Uterus (tissue), 4 donors: Measurements from ENCODE around the gene CUTC. TPM values are rescaled to one million over a fixed set of nuclear protein-coding genes. Genes with fewer than 3 reads are reported as not detected.
"Not testable (repeated sequence)": the region's sequence is repeated elsewhere in the genome, so short reads cannot be mapped to it uniquely, and the experiment has no call there.

Experiments used
- DNase-seq, 2 donors: peaks; one replicate each; pipeline ENCODE4 v3.0.0-alpha.2; 2019 to 2020
- H3K27ac ChIP-seq, 2 donors: fragments of 200-600 bp; sonication (generic); 1 replicate in 1 of 2; 2 replicates in 1 of 2; pipeline ENCODE4 v1.5.1; 2016 to 2018
- H3K27me3 ChIP-seq, 2 donors: fragments of 200-600 bp; sonication (generic); one replicate each; pipeline ENCODE4 v1.5.1; 2018 to 2019; ENCODE audit warnings: control low read depth in 1 of 2
- H3K36me3 ChIP-seq, 2 donors: fragments of 200-600 bp; sonication (generic); one replicate each; pipeline ENCODE4 v1.5.1; 2019; ENCODE audit warnings: control low read depth in 1 of 2
- H3K4me1 ChIP-seq, 2 donors: fragments of 200-600 bp; sonication (generic); one replicate each; pipeline ENCODE4 v1.5.1; 2018 to 2019; ENCODE audit warnings: control low read depth in 1 of 2
- H3K4me3 ChIP-seq, 2 donors: fragments of 200-600 bp; sonication (generic); 1 replicate in 1 of 2; 2 replicates in 1 of 2; pipeline ENCODE4 v1.5.1; 2018 to 2019; ENCODE audit warnings: mild to moderate bottlenecking in 1 of 2
- H3K9me3 ChIP-seq, 2 donors: fragments of 200-600 bp; sonication (generic); one replicate each; pipeline ENCODE4 v1.5.1; 2019; ENCODE audit warnings: control low read depth in 1 of 2
- POLR2A ChIP-seq, 2 donors: fragments of 450-650 bp; IDR thresholded peaks; one replicate each; pipeline ENCODE4 v1.6.1; 2016; ENCODE audit warnings: antibody characterized with exemption in 2 of 2, mild to moderate bottlenecking in 1 of 2, moderate library complexity in 1 of 2
- intact Hi-C: fragments of 100-400 bp; cut with DNase I; formaldehyde crosslinking; loops from one replicate; pipeline ENCODE4 v1.15.1; 2023; ENCODE audit warnings: low total_unique reads
- total RNA-seq, 4 donors: library from RNA; depleted of rRNA in 3 of 4; stranded (reverse); fragments of >200 nt in 3 of 4; gene quantifications; one replicate each; pipeline versions ENCODE4 v1.1.0 to v1.2.4, GENCODE V29; 2014 to 2023
- TF ChIP-seq, protein P1 (sequence below), 4 experiments: fragments of 200-600 bp in 2 of 4; fragments of 450-650 bp in 2 of 4; sonication (generic) in 2 of 4; IDR thresholded peaks; one replicate each; pipeline ENCODE4 v1.5.1; 2016 to 2019; ENCODE audit warnings: antibody characterized with exemption in 4 of 4, mild to moderate bottlenecking in 2 of 4, moderate library complexity in 1 of 4
- donor health status: DM: yes; HTN: yes; CAD: no.

CUTC gene
- total RNA-seq, 4 donors from 2014 or later: 4.4 to 26.6 (median 14.4) TPM

DNA sequence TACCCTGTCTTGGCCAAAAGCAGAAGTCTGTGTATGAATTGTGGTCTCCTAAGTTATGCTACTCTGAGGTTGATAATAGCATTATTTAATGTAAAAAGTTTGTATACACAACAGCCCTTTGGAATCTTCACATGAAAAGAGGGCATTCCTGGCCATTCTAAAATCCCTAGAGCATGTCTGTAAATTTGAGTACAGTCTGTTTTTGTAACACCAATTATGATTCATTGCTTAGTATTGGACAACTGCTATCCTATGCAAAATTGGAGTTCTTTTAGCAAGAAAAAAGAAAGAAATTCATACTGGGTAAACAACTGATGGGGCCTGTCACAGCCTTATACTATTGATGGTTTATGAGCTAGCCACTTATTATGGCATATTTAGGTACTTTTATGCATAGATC, 10.2 kb downstream of the CUTC start:
- TF ChIP-seq POLR2A (IDR thresholded peaks at IDR 0.05): no peak
- TF ChIP-seq, protein P1, sequence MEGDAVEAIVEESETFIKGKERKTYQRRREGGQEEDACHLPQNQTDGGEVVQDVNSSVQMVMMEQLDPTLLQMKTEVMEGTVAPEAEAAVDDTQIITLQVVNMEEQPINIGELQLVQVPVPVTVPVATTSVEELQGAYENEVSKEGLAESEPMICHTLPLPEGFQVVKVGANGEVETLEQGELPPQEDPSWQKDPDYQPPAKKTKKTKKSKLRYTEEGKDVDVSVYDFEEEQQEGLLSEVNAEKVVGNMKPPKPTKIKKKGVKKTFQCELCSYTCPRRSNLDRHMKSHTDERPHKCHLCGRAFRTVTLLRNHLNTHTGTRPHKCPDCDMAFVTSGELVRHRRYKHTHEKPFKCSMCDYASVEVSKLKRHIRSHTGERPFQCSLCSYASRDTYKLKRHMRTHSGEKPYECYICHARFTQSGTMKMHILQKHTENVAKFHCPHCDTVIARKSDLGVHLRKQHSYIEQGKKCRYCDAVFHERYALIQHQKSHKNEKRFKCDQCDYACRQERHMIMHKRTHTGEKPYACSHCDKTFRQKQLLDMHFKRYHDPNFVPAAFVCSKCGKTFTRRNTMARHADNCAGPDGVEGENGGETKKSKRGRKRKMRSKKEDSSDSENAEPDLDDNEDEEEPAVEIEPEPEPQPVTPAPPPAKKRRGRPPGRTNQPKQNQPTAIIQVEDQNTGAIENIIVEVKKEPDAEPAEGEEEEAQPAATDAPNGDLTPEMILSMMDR (IDR thresholded peaks at IDR 0.05): no peak
- Histone ChIP-seq H3K27ac (no peak overlapping the region), H3K27me3 (no peaks in the 10 kb centered on the region)

DNA sequence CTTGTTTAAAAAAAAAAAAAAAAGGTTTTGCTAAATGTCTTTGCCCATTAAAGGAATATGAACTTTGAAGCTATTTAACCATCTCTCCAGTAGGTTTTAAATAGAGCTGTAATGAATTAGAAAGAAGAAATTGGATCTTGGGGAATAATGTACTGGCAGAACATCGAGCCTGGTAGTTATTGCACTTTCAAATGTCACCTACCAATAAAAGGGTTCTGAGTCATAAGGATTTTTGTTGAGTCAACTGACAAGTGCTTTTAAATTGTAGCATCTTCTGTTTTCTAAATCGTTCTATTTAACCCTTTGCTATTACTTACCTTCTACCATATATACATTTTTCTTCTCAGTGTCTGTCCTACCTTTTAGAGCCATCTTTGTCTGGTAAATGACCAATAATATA, 10.7 kb downstream of the CUTC start:
- intact Hi-C loops: no loop called here
- no peak for DNase-seq
- Histone ChIP-seq H3K4me1 (no peaks in the 10 kb centered on the region), H3K9me3 (peaks cover 0 to 7% of the 10 kb centered on the region in 2 donors), H3K36me3 (no peaks in the 10 kb centered on the region), H3K27me3 (no peaks in the 10 kb centered on the region), H3K27ac (no peak overlapping the region), H3K4me3 (no peak overlapping the region)
- TF ChIP-seq POLR2A (IDR thresholded peaks at IDR 0.05): no peak
- TF ChIP-seq, protein P1 (IDR thresholded peaks at IDR 0.05): no peak

More for the DNA sequence above, 10.2 kb downstream of the CUTC start:
- H3K4me3 ChIP-seq: no peak overlapping the region
- H3K4me1 ChIP-seq: no peaks in the 10 kb centered on the region
- DNase-seq: no peak
- H3K9me3 ChIP-seq: peaks cover 0 to 7% of the 10 kb centered on the region in 2 donors
- intact Hi-C loops: no loop called here
- H3K36me3 ChIP-seq: no peaks in the 10 kb centered on the region

DNA sequence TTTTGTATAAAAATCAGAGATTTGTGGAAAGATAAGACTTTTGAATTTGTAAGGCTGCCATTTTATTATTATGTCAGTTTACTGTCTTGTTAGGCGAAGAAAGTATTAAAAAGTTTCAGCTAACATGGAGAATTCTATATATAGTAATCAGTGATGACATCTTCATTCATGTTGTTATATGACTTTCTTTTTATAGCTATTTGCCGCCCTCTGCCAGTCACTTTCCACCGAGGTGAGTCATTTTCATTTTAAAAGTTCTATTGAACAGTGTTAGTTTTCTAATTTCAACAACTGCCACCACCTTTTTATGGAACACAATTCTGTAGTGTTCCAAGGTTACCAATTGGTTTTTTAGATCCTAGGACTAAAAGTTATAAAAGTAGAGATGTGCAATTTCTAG, 11.8 kb downstream of the CUTC start:
- no peak for DNase-seq
- Histone ChIP-seq H3K36me3 (no peaks in the 10 kb centered on the region), H3K4me1 (no peaks in the 10 kb centered on the region), H3K27ac (no peak overlapping the region), H3K27me3 (no peaks in the 10 kb centered on the region), H3K9me3 (peaks cover 0 to 7% of the 10 kb centered on the region in 2 donors), H3K4me3 (no peak overlapping the region)
- TF ChIP-seq POLR2A (IDR thresholded peaks at IDR 0.05): no peak
- TF ChIP-seq, protein P1 (IDR thresholded peaks at IDR 0.05): no peak
- intact Hi-C loops: no loop called here

DNA sequence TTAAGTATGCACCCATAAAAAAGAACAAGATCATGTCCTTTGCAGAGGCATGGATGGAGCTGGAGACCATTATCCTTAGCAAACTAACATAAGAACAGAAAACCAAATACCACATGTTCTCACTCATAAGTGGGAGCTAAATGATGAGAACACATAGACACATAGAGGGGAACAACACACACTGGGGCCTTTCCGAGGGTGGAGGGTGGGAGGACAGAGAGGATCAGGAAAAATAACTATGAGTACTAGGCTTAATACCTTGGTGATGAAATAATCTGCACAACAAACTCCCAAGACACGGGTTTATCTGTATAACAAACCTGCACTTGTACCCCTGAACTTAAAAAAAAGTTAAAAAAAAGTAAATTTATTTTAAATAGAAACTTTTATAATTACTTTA, 14.1 kb downstream of the CUTC start:
- intact Hi-C loops, H3K36me3 ChIP-seq, H3K27me3 ChIP-seq, DNase-seq, H3K4me1 ChIP-seq, H3K27ac ChIP-seq, H3K9me3 ChIP-seq, H3K4me3 ChIP-seq: not testable (repeated sequence)

DNA sequence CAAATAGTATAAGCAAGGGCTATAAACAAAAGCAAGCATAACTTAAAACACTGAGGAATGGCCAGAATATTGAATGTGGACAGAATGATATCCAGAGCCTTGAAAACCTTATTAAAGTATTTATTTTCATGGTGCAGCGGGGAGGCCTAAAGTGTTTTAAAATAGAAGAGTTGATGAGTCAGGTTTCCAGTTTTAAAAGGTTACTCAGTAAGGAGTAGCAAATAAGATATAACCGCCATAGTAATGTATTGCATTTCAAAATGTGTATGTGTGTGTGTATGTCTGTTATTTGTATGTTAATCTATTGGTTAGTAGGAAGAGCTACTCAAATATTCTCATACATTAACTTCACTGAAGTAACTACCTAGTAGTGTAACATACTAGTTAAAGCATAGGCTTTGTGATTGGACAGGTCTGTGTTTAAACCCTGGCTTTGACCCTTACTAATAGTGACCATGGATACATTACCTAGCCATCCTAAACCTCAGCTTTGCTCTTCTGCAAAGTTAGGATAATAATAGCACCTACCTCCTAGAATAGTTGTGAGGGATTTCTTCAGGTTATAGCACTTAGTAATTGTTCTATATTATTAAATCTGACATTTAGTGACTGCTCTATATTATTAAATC, 16.9 kb downstream of the CUTC start:
- Histone ChIP-seq H3K9me3 (no peaks in the 10 kb centered on the region), H3K4me1 (no peaks in the 10 kb centered on the region), H3K27me3 (no peaks in the 10 kb centered on the region), H3K4me3 (no peak overlapping the region), H3K36me3 (no peaks in the 10 kb centered on the region), H3K27ac (no peak overlapping the region)
- intact Hi-C loops: no loop called here
- TF ChIP-seq, protein P1 (IDR thresholded peaks at IDR 0.05): no peak
- TF ChIP-seq POLR2A (IDR thresholded peaks at IDR 0.05): no peak
- DNase-seq: no peak

DNA sequence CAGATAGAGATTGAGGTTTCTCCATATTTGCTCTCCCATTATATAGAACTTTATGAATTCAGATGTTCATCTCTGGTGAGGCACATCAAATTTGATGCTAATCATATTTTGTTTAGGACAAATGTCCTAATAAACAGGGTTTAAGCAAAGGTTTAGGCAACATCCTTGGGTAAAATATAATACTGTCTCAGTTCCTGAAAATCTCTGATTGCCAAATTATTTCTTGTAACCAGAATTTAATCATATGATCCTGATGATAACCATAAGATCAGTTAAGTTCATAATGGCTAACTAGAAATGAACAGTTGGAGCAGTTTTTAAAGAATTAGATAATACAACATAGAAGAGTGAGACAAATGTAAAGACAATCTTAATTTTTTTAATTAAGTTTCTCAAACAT, 18.6 kb downstream of the CUTC start:
- H3K27ac ChIP-seq: no peak overlapping the region
- intact Hi-C loops: no loop called here
- H3K4me1 ChIP-seq: no peaks in the 10 kb centered on the region
- no peaks in the 10 kb centered on the region for H3K36me3 ChIP-seq
- H3K4me3 ChIP-seq: no peak overlapping the region
- DNase-seq: no peak
- no peak for TF ChIP-seq POLR2A (IDR thresholded peaks at IDR 0.05)
- TF ChIP-seq, protein P1 (IDR thresholded peaks at IDR 0.05): no peak
- H3K27me3 ChIP-seq: no peaks in the 10 kb centered on the region
- no peaks in the 10 kb centered on the region for H3K9me3 ChIP-seq
